ENCODE measurements around the gene DHRS1.

DNA sequence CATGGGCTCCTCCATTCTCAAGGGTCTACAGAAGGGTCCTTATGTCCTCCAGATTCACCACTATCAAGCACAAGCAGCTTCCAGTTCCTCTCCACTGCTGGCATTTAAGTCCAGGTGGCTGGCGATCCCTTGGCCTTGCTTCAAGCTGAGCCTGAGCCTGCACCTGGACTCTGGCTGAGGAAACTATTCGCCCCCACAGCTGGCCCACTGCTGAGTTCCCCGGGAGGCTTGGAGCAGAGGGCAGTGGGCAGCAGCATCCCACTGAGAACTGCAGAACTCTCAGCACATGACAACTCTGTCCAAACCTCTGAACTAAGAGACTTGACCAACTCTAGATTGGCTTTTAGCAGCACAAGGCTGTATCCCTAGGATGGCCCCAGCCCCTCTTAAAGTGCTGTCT is 16.8 kb downstream of the DHRS1 start:
- TF ChIP-seq HDAC2 (IDR thresholded peaks at IDR 0.05): no peak
- no peak for TF ChIP-seq ZNF785 (CRISPR knock-in tag; IDR thresholded peaks at IDR 0.05)
- no peak for TF ChIP-seq YBX1 (IDR thresholded peaks at IDR 0.05)
- no peak for TF ChIP-seq ZNF121 (CRISPR knock-in tag; conservative IDR thresholded peaks at IDR 0.05)
- TF ChIP-seq DNMT1 (IDR thresholded peaks at IDR 0.05): no peak
- no peak for TF ChIP-seq ZNF583 (CRISPR knock-in tag; IDR thresholded peaks at IDR 0.05)
- no peak for TF ChIP-seq ETV6 (IDR thresholded peaks at IDR 0.05; ENCODE audit: borderline replicate concordance in 1 of 2, low read depth in 2 of 2, low read length in 1 of 2)
- TF ChIP-seq ETV6 (CRISPR knock-in tag; IDR thresholded peaks at IDR 0.05; ENCODE audit: borderline replicate concordance): no peak
- TF ChIP-seq HMG20A (CRISPR knock-in tag; conservative IDR thresholded peaks at IDR 0.05): no peak
- TF ChIP-seq EGR1 (conservative IDR thresholded peaks at IDR 0.05): no peak
- TF ChIP-seq PHB (CRISPR knock-in tag; IDR thresholded peaks at IDR 0.05): no peak
- TF ChIP-seq PHF8 (IDR thresholded peaks at IDR 0.05; ENCODE audit: borderline replicate concordance, low read length): no peak

All from K562 (cell line).